Body of pancreas (tissue), 4 donors: ENCODE results near the gene ACTRT3.

ENCODE experiments used
- POLR2A ChIP-seq, 3 donors: fragments of 450-650 bp; IDR thresholded peaks; one replicate each; pipeline ENCODE4 v1.6.1; 2016; ENCODE audit warnings: antibody characterized with exemption in 3 of 3, mild to moderate bottlenecking in 2 of 3
- TF ChIP-seq, protein P1 (sequence below), 7 experiments: fragments of 450-650 bp in 4 of 7; fragments of 200-600 bp in 3 of 7; sonication (generic) in 3 of 7; IDR thresholded peaks; one replicate each; pipeline ENCODE4 v1.5.1; 2016 to 2019; ENCODE audit warnings: antibody characterized with exemption in 7 of 7

DNA sequence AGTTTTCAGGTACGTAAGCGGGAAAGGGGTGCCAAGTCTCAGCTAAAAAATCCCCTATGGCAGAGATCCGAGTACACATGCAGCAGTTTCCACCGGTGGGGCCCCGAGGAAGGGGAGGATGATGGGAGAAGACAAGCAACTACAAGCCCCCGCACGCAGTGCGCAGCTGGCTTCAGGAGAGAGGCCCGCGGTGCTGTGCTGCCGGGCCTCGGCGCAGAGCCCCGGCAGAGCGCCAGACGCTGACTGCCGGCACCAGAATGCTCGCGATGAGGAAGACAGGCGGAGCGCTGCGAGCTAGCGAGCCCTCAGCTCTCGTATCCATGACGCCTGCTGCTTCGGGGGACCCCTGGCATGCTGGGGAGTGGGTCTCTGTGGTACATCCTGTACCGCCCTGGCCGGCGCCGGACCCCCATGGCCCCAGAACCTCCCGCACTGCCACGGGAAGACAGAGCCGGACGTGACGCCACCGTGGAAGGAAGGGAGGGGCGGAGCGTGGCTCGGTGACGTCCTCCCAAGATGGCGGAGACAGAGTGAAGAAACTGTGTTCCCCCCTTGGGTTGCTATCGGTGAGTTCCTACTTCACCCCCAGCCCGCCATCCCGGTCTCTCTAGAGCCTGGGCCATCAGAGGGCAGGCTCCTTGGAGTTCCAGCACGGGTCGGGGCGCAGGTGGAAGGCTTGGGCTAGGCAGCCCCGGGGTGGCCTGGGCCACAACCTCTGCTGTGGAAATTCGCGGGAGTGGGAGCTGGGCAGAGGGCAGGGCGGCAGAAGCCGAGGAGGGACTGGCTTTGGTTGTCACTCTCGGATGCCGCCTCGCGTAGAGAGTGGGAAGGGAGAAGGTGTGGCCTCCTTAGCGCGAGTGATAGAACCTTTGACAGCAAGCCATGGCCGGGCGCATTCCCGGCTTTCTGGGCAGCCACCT is 3.8 kb upstream of the ACTRT3 start, which contains the start of gene MYNN:
- TF ChIP-seq POLR2A (IDR thresholded peaks at IDR 0.05), result peak; percentile 97 to 99 (median 99)
- TF ChIP-seq, protein P1, sequence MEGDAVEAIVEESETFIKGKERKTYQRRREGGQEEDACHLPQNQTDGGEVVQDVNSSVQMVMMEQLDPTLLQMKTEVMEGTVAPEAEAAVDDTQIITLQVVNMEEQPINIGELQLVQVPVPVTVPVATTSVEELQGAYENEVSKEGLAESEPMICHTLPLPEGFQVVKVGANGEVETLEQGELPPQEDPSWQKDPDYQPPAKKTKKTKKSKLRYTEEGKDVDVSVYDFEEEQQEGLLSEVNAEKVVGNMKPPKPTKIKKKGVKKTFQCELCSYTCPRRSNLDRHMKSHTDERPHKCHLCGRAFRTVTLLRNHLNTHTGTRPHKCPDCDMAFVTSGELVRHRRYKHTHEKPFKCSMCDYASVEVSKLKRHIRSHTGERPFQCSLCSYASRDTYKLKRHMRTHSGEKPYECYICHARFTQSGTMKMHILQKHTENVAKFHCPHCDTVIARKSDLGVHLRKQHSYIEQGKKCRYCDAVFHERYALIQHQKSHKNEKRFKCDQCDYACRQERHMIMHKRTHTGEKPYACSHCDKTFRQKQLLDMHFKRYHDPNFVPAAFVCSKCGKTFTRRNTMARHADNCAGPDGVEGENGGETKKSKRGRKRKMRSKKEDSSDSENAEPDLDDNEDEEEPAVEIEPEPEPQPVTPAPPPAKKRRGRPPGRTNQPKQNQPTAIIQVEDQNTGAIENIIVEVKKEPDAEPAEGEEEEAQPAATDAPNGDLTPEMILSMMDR (IDR thresholded peaks at IDR 0.05), result no peak
